HEK293T (cell line): ENCODE measurements around the gene RPLP1.

Experiments
- CTCF ChIA-PET: fragments of 350-600 bp; formaldehyde crosslinking; extraction: SDS; loops from one replicate; lab custom pipeline; 2021; ENCODE audit warnings: antibody characterized with exemption, inconsistent platforms; lab: Yijun Ruan, JAX
- POLR2A ChIA-PET: fragments of 350-600 bp; formaldehyde crosslinking; extraction: SDS; loops from one replicate; lab custom pipeline; 2020; ENCODE audit warnings: antibody characterized with exemption, inconsistent platforms; lab: Yijun Ruan, JAX
- DNase-seq: peaks from one replicate; pipeline ENCODE4 v3.0.0; 2012; ENCODE audit warnings: mixed read lengths; ENCODE audit errors: extremely low spot score
- ARNT ChIP-seq: fragments of 450-650 bp; IDR thresholded peaks from 2 replicates; pipeline ENCODE4 v1.6.1; 2017; ENCODE audit warnings: mild to moderate bottlenecking
- BHLHE40 ChIP-seq: fragments of 450-650 bp; IDR thresholded peaks from 2 replicates; pipeline ENCODE4 v1.6.1; 2016; ENCODE audit warnings: mild to moderate bottlenecking, moderate library complexity, borderline replicate concordance
- CTBP1 ChIP-seq: fragments of 450-650 bp; IDR thresholded peaks from 2 replicates; pipeline ENCODE4 v1.6.1; 2016; ENCODE audit warnings: borderline replicate concordance
- ELF4 ChIP-seq: fragments of 450-650 bp; IDR thresholded peaks from 2 replicates; pipeline ENCODE4 v1.6.1; 2017; ENCODE audit warnings: antibody characterized with exemption
- FOXA1 ChIP-seq: fragments of 450-650 bp; IDR thresholded peaks from 2 replicates; pipeline ENCODE4 v1.6.1; 2016; ENCODE audit warnings: mild to moderate bottlenecking
- FOXK2 ChIP-seq: fragments of 450-650 bp; IDR thresholded peaks from 2 replicates; pipeline ENCODE4 v1.6.1; 2016; ENCODE audit warnings: mild to moderate bottlenecking
- FOXM1 ChIP-seq: fragments of 450-650 bp; IDR thresholded peaks from 2 replicates; pipeline ENCODE4 v1.6.1; 2017; ENCODE audit warnings: mild to moderate bottlenecking, borderline replicate concordance
- HDGF ChIP-seq: fragments of 450-650 bp; IDR thresholded peaks from 2 replicates; pipeline ENCODE4 v1.6.1; 2017; ENCODE audit warnings: antibody characterized with exemption, borderline replicate concordance
- L3MBTL2 ChIP-seq: fragments of 450-650 bp; conservative IDR thresholded peaks from 2 replicates; pipeline ENCODE4 v1.6.1; 2016; ENCODE audit warnings: mild to moderate bottlenecking
- LEF1 ChIP-seq: fragments of 450-650 bp; IDR thresholded peaks from 2 replicates; pipeline ENCODE4 v1.6.1; 2017; ENCODE audit warnings: mild to moderate bottlenecking, borderline replicate concordance
- NFRKB ChIP-seq: fragments of 450-650 bp; IDR thresholded peaks from 2 replicates; pipeline ENCODE4 v1.6.1; 2016; ENCODE audit warnings: mild to moderate bottlenecking, moderate library complexity
- PKNOX1 ChIP-seq: fragments of 450-650 bp; IDR thresholded peaks from 2 replicates; pipeline ENCODE4 v1.6.1; 2016
- SP1 ChIP-seq: fragments of 450-650 bp; IDR thresholded peaks from 2 replicates; pipeline ENCODE4 v1.6.1; 2017
- SUZ12 ChIP-seq: fragments of 450-650 bp; IDR thresholded peaks from 2 replicates; pipeline ENCODE4 v1.6.1; 2016; ENCODE audit warnings: mild to moderate bottlenecking
- TARDBP ChIP-seq: fragments of 450-650 bp; IDR thresholded peaks from 2 replicates; pipeline ENCODE4 v1.6.1; 2016
- ZNF384 ChIP-seq: fragments of 450-650 bp; IDR thresholded peaks from 2 replicates; pipeline ENCODE4 v1.6.1; 2016

Gene RPLP1

GRCh38 chr15:69469467-69470201, 17.0 kb downstream of the RPLP1 start:
- CTCF ChIA-PET = no interaction called here
- POLR2A ChIA-PET = interaction anchor here (2.9 kb wide), 1 partner anchor 17 kb away, joined by 24 read pairs; the partner anchor contains the start of gene RPLP1
- DNase-seq = no peak
- TF ChIP-seq SP1 (no peak), FOXK2 (no peak), ZNF384 (no peak), FOXA1 (no peak), NFRKB (no peak), L3MBTL2 (no peak)

- no peak for DNase-seq
- ChIA-PET CTCF (interaction anchor here (1.3 kb wide), 1 partner anchor 9 kb away, joined by 4 read pairs; no protein-coding TSS in a partner anchor), POLR2A (interaction anchor here (0.9 to 1.0 kb wide), 2 partner anchors 9 to 20 kb away, joined by 3 to 9 read pairs; partner anchors contain the start of gene RPLP1)
- TF ChIP-seq SP1 (no peak), LEF1 (no peak), HDGF (no peak), CTBP1 (no peak), PKNOX1 (no peak), FOXK2 (no peak), FOXM1 (no peak), FOXA1 (no peak), BHLHE40 (no peak), NFRKB (no peak), ZNF384 (no peak), TARDBP (no peak), ARNT (no peak), ELF4 (no peak), L3MBTL2 (no peak), SUZ12 (no peak)
These were observed 19.4 kb downstream of the RPLP1 start for GRCh38 chr15:69472046-69472445.

- ChIA-PET CTCF (interaction anchor here (1.3 kb wide), 1 partner anchor 10 kb away, joined by 4 read pairs; no protein-coding TSS in a partner anchor), POLR2A (interaction anchor here (0.9 to 1.0 kb wide), 2 partner anchors 10 to 20 kb away, joined by 3 to 9 read pairs; partner anchors contain the start of gene RPLP1)
- no peak for DNase-seq
These were observed 19.9 kb downstream of the RPLP1 start for GRCh38 chr15:69472562-69472961.

GRCh38 chr15:69474291-69474690, 21.7 kb downstream of the RPLP1 start:
- no peak for DNase-seq
- ChIA-PET POLR2A (interaction anchor here (1.5 kb wide), 1 partner anchor 23 kb away, joined by 5 read pairs; no protein-coding TSS in a partner anchor), CTCF (interaction anchor here (0.7 to 3.0 kb wide), 2 partner anchors 11 to 549 kb away, joined by 3 to 13 read pairs; no protein-coding TSS in a partner anchor)
- TF ChIP-seq ARNT (no peak), FOXA1 (no peak), L3MBTL2 (no peak), SUZ12 (no peak), SP1 (no peak)

More at GRCh38 chr15:69472562-69472961, 19.9 kb downstream of the RPLP1 start:
- no peak for TF ChIP-seq SP1
- TF ChIP-seq ELF4 = no peak
- TF ChIP-seq SUZ12 = no peak
- no peak for TF ChIP-seq BHLHE40
- TF ChIP-seq TARDBP = no peak
- no peak for TF ChIP-seq CTBP1
- TF ChIP-seq ZNF384 = no peak
- no peak for TF ChIP-seq ARNT
- no peak for TF ChIP-seq PKNOX1
- TF ChIP-seq NFRKB = no peak
- TF ChIP-seq HDGF = no peak
- TF ChIP-seq FOXA1 = no peak

DNA sequence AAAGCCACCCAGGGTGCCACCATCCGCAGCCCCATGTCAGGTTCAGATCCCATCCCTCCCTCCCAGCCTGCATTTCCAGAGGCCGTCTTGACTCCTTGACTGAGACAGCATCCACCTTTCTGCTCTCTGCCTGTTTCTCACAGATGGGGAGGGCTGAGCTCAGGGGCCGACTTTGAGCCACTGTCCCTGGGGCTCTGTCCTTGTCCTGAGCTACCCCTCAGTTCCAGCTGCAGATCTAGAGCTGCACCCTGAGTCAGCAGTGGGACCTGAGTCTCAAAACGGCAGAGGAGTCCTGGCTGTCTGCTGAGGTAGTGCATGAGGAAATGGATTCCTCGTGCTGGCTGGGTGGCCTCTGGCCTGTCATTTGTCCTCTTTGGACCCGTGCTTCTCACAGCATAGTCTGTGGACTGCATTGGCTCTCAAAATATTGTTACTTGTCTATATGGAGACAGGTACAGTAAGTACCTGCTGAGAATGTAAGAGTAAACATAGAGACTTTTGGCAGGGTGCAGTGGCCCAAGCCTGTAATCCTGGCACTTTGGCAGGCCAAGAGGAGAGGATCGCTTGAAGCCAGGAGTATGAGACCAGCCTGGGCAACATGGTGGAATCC, 22.3 kb downstream of the RPLP1 start:
- TF ChIP-seq ARNT (no peak), SUZ12 (no peak), SP1 (no peak), ELF4 (no peak), FOXK2 (no peak), HDGF (no peak), ZNF384 (no peak), CTBP1 (no peak), NFRKB (no peak), TARDBP (no peak)
- DNase-seq = no peak
- ChIA-PET POLR2A (interaction anchor here (1.5 kb wide), 1 partner anchor 23 kb away, joined by 5 read pairs; no protein-coding TSS in a partner anchor), CTCF (interaction anchor here (1.5 to 3.8 kb wide), 3 partner anchors 8 to 56 kb away, joined by 3 to 16 read pairs (median 13); no protein-coding TSS in a partner anchor)

- CTCF ChIA-PET = interaction anchor here (0.7 to 3.8 kb wide), 6 partner anchors 9 to 1739 kb away, joined by 3 to 16 read pairs (median 4); no protein-coding TSS in a partner anchor
- POLR2A ChIA-PET = interaction anchor here (1.5 kb wide), 1 partner anchor 24 kb away, joined by 5 read pairs; no protein-coding TSS in a partner anchor
- peak; percentile 82 for DNase-seq
- no peak for TF ChIP-seq HDGF
- no peak for TF ChIP-seq L3MBTL2
- no peak for TF ChIP-seq NFRKB
- no peak for TF ChIP-seq TARDBP
- TF ChIP-seq FOXA1 = no peak
- no peak for TF ChIP-seq ELF4
- no peak for TF ChIP-seq ZNF384
- no peak for TF ChIP-seq FOXM1
- TF ChIP-seq CTBP1 = no peak
- TF ChIP-seq LEF1 = no peak
- no peak for TF ChIP-seq PKNOX1
- TF ChIP-seq FOXK2 = no peak
- no peak for TF ChIP-seq ARNT
- no peak for TF ChIP-seq BHLHE40
- TF ChIP-seq SUZ12 = no peak
These were observed 23.2 kb downstream of the RPLP1 start for GRCh38 chr15:69475769-69476358.
